Stimulated activated CD4-positive, alpha-beta T cell treated with anti-CD3 and anti-CD28 coated beads, Interleukin-1b, Interleukin-23, amount 100 ng/mL, for 4 hours (primary cell): ENCODE results near the gene SPSB3.

Source experiments
- DNase-seq, 2 donors: peaks; one replicate each; pipeline ENCODE4 v3.0.0-alpha.2; 2020; ENCODE audit warnings: low read depth in 2 of 2

SPSB3 gene

DNA sequence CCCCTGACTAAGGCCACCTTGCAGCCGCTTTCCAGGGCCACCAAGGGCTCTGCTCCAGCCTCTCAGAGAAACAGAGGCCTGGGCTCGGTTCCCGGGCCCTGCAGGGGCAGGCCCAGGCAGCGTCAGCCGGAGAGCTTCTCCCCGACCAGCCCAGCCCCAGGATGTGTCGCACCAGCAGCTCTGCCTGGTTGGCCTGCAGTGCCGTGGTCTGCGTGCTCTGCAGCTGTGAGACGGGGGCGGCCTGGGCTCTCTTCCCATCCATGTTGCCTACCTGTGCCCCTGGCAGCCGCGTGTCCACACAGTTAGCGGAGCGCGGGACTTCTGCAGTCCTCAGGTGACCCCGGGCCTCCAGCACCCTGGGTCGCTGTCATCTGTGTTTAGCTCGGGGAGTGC, 6.3 kb upstream of the SPSB3 start:
- DNase-seq = no peak

DNA sequence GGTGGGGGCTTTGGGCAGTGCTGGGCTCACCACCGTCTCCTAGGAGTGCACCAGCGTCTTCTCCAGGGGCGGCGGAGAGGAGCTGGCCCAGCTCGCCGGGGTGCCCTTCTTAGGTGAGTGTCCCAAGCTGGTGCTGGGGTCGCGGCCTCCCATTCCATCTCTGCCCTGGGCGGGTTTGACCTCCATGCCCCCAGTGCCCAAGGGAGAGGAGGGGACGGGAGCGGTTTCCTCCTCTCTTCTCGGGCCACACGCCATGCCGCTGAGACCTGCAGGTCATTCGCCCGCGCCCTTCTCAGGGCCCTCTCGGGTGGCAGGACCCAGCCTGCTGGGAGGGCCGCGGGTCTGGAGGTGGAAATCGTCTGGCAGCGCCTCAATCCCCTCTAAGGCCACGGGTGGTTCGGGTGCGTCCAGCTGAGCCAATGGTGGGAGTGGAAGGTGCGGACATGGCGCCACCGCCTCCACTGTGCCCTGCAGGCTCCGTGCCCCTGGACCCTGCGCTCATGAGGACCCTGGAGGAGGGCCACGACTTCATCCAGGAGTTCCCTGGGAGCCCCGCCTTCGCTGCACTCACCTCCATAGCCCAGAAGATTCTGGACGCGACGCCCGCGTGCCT, 5.8 kb upstream of the SPSB3 start:
- no peak for DNase-seq

DNA sequence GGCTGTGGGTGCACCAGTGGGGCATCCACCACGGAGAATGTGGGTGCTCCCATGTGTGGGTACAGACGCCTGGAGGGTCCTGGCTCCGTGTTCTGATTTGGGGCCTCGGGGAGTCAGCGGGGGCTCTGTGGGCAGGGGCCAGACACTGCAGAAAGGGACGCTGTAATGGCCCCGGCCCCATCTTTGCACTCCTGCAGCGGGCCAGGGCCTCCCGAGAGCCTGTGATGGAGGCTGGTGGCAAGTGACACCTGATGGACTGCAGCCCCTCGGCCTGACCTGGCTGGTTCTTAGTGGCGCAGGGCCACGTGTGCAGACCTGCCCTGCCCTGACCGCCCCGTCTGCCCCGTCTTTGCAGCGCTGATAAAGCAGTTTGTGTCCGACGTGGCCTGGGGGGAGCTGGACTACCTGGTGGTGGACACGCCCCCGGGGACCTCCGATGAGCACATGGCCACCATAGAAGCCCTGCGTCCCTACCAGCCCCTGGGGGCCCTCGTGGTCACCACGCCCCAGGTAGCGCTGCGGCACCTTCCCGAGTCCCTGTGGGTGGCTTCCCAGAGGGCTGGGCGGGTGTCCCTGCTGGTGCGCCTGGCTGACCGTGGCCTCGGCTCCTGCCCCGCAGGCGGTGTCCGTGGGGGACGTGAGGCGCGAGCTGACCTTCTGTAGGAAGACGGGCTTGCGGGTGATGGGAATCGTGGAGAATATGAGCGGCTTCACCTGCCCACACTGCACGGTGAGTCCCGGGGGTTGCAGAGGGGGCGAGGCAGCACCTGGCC, 5.1 kb upstream of the SPSB3 start:
- no peak for DNase-seq

DNA sequence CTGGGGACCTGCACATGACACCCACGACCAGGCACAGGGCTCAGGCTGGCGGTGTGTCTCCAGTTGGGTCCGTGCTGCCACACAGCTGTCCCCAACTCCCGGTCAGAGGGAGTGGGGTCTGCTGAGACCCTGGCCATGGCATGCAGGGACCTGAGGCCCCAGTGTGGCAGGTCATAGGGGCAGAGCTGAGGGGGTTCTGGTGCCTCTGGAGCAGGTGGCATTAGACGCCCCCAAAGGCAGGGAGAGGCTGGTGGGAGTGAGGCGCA, 4.6 kb upstream of the SPSB3 start:
- DNase-seq = no peak

DNA sequence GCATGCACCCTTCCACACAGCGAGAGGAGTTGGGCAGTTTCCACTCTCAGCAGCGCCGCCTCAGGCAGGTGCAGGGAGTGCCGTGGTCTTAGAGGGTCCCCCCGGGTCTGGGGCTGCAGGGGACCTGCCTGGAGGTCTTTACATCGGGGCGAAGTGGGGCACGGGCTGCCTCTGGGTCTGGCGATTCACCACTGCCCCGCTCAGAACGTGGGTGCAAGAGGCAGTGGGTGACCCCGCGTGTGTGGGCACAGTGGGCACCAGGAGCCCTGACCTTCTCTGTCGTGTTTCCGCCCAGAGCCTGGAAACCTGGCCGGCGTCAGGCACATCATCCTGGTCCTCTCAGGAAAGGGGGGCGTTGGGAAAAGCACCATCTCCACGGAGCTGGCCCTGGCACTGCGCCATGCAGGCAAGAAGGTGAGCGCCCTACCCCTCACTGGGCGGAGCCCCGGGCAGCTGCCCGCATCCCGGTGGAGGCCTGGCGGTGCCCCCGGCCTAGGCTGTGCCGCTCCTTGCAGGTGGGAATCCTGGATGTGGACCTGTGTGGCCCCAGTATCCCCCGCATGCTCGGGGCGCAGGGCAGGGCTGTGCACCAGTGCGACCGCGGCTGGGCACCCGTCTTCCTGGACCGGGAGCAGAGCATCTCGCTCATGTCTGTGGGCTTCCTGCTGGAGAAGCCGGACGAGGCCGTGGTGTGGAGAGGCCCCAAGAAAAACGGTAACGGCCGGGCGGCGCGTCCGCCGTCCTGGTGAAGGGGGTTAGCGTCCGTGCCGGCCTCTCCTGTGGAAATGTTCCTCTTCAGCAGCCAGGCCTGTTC, 4.1 kb upstream of the SPSB3 start:
- DNase-seq = no peak

DNA sequence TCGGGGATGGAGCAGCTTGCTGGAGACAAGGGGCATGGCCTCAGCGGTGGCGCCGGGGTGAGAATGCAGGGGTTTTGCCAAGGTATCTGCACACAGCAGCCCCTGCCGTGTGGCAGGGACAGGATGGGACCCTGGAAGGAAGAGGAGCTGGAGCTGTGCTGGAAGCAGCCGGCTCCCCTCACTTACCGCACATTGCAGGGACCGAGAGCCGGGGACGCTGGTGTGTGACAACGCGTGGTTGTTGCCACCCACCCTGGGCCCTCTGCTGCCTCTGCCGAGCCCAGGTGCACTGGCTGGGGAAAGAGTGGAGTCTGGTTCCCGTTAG, 3.4 kb upstream of the SPSB3 start:
- DNase-seq = no peak

DNA sequence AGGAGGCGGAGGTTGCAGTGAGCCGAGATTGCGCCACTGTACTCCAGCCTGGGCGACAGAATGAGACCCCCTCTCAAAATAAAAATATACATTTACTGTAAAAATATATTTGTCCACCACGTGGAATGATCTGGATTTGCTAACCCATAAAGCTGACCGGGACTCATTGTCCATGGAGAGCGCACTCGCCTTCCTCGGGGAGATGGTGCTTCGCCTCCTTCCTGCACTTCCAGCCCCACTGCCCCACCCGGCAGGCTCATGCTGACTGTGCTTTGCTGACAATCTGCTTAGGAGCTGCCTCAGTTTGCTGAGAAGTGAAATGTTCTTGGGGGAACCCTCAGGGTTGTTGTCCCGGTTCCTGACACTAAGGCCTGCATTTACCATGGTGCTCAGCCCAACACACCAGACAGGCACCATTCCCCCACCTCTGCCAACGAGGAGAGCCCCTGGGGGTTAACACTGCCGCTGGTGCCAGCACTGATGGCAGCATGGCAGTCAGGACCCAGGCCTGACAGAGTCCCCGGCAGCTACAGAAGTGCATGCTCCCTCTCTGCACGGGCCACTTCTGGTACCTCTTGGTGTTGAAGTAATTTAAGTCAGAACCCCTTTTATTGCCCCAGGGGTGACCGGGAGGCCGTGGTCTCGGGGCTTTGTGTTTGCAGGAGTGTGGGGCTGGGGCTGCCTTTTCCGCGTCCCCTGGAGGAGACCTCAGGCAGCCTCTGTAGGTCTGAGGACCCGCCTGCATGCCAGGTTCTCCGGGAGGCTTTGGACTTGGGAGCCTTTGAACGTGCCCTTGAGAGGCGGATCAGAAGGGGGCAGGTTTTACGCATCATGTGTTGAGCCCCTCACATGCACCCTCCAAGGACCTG, 2.8 kb upstream of the SPSB3 start:
- DNase-seq = no peak

DNA sequence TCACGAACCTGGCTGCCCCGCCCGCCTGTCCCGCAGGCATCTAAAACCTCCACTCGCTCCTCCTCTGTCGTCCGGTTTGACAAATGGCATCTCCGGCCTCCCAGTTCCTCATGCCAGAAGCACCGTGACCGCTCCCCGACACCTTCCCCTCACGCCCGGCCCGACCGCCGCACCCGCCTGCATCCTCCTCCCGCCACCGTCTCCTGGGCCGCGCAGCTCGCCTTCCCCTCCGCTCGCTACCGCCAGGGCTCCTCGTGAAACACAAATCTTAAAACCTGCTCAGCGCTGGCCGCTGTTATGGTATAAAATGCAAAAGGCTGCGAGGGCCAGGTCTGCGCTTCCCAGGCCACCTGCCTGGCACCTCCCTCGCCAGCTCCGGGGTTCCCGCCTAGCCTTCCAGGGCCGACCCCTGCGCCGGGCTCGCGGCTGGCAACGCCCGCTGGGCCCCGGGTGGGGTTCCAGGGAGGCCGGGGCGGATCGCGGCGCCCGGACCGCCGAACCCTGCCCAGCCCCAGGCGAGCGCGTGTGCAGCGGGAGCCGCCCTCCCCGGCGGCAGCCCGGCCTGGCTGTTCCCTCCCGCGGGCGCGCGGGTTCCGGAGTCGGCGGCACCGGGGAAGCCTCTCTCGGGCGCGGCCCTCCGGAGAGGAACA, 488 bp downstream of the SPSB3 start:
- DNase-seq = no peak

DNA sequence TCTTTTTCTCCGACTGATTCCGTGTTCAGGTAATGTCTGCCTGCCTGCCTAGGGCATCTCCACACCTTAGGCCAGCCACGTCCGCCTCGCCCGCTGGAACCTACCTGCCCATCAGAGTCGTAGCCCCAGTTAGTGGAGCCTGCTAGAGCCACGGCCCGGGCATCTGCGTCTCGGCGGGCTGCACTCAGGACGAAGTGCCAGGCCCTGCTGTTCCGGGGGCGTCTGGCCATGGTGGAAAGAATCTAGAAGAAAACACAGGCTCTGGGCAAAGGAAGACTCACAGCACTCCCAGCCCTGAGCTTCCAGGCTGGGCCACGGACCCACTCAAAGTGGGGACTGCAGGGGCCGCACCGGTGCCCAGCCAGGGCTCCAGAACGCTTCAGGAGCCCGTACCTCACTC, 1.1 kb downstream of the SPSB3 start:
- DNase-seq = no peak

DNA sequence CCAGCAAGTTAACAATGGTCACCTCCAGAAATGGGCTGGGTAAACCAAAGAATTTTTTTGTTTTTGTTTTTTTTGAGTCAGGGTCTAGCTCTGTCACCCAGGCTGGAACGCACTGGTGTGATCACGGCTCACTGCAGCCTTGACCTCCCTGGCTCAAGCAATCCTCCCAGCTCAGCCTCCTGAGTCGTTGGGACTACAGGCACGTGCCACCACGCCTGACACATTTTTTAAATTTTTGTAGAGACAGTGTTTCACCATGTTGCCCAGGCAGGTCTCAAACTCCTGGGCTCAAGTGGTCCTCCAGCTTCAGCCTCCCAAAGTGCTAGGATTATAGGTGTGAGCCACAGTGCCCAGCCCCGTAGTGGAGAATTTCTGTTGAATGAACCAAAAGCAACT, 1.7 kb downstream of the SPSB3 start:
- no peak for DNase-seq

DNA sequence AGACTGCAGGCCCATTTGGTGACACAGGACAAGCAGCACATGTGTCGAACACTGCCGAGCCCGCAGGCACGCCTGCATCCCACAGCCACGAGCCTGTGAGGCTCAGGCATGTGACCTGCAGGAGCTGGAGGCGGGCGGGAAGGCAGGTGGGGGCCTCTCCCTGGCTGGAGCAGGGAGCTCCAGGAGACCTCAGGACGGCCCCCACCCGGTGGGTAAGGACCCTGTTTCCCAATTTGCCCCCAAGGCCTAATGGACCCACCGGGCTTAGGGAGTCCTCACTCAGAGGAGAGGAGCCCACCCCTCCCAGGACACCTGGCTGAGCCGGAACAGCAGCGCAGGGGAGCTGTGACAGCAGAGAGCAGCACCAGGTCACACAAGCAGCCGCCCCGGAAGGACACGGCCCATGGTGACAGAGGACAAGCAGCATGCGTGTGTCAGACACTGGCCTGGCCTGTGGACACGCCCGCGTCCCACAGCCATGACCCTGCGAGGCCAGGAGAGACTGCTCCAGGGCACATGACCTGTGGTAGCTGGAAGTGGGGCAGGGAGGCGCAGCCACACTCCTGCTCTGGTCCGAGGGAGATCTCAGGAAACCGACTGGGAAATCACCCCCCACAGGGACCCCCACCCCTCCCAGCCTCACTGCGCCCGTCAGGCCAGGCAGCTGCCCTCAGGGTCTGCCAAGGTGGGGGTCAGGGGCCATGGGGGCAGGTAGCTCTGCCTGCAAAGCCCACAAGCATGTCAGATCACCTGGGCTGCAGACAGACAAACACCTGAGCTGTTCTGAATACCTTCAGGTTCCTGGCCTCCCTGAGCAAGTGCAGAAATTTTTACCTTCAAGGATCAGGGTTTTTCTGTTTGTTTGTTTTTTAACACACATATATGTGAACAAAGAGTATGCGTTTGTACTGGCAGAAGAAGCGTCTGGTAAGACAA, 2.4 kb downstream of the SPSB3 start:
- DNase-seq = no peak

DNA sequence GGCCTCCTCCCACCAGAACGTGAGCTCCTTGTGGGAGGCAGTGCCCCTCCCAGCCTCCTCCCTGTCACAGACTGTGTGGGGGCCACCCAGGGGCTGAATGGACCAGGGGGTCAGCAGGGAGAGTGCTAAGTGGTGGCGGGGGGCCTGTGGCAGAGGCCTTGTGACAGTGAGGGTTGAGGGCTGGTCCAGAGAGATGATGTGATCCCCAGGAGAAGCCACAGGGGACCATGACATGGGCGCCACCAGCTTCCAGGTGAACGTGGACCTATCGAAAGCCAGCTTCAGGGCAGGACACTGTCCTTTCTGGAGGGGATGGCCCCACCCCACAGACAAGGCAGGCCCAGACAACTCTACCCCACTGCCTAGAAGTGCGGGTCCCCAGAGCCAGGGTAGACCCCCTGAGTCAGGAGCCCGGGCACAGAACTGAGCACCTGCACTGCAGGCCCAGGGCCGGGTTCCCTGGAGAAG, 3.1 kb downstream of the SPSB3 start:
- DNase-seq = no peak

DNA sequence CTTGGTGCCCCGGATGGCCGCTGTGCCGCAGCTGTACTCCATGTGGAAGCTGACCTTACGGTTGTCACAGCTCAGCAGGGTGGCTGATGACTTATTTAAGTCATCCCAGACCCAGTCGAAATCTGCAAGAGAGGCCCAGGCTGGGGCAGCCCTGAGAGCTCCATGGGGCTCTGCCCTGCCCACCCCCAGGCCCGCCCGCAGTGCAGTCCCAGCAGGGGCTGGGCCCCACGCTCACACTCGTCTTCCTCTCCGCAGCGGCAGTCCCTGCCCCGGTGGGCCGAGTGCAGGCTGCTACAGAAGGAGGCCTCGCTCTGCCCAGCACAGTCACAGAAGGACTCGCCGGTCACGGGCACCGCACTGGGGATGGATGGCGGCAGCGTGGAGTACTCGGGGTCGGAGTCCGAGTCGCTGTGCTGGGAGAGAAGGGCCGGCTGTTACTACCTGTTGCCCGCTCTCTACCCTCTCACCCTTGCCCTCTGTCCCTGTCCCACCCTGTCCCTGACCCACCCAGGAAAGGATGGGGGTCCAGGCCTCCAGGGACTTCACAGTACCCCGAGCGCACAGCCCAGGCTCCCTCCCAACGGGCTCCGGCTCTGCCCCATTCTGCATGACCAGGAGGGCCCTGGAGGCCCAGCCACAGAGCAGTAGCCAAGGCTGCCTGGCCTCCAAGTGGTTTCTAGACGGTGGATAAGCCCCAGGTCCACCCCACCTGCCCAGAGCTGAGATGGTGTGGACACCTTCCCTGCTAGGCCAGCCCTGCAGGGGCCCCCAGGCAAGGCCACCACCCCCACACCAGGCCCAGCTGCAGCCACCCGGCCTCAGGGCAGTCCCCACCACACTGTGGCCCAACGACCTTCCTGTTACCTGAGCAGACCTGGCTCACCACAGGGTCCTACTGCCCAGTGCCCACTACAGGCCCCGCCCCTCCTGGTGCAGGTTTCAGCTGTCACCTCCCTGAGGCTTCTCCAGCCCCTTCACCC, 3.9 kb downstream of the SPSB3 start:
- DNase-seq = no peak

DNA sequence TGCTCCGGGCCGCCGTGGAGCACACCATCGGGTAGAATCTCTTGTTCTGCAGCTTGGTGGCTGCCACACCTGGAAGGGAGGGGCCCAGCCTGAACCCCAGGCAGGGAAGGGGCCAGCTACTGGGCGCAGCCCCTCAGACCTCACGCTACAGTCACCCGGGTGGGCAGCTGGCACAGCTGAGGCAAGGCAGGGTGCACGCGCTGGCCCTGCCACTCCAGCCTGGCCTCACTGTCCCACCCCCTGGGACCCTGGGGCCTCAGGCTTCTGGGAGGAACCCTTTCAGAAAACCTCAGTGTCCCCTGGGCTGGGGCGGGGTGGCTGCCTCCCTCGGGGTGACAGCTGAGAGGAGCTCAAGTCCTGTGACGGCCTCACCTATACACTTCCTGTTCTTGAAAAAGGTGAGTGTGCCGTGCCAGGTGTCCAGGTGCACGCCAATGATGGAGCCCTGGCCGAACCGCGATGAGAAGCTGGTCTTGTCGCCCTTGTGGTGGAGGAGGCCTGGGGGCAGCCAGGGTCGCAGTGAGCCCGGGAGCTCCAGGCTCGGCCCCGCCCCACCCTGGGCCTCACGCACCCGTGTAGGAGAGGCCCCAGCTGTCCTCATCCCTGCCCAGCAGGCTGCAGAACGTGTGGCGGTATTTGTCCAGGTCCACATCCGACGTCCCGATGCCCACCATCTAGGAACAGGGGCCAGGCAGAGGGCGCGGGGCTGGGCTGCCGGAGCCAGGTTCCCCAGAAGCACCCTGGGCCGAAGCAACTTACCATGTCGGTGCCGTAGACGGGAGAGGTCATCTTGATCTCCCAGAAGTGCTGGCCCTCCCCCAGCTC, 4.8 kb downstream of the SPSB3 start:
- DNase-seq = no peak

DNA sequence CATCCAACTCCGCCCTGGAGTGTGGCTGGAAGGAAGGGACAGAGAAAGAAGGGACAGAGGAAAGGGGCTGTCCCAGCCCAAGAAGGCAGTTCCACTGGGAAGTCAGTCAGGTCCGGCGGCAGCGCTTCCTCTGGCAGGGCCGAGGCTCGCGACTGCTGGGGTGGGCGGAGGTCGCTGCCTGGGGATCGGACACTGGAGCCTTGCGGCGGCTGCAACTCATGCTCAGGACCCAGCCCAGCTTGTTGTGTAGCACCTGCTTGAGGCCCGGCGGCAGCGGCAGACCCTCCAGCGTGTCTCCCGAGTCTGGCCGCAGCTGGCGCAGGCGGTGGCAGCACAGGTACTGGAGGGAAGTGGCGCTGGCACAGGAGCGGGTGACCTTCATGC, 5.4 kb downstream of the SPSB3 start:
- DNase-seq = no peak

DNA sequence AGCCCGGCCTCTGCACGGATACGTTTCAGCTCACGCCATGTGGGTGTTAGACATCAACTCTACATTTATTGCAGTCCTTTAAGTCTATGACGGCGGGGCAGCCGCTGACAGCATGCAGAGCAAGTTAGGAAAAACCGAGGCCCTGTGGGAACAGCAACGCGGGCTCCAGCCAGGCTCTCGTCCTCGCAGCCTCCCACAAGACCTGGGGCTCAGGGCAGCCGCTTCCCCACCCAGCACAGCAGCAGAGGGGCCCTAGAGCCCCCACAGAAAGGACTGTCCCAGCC, 5.8 kb downstream of the SPSB3 start:
- DNase-seq = no peak

DNA sequence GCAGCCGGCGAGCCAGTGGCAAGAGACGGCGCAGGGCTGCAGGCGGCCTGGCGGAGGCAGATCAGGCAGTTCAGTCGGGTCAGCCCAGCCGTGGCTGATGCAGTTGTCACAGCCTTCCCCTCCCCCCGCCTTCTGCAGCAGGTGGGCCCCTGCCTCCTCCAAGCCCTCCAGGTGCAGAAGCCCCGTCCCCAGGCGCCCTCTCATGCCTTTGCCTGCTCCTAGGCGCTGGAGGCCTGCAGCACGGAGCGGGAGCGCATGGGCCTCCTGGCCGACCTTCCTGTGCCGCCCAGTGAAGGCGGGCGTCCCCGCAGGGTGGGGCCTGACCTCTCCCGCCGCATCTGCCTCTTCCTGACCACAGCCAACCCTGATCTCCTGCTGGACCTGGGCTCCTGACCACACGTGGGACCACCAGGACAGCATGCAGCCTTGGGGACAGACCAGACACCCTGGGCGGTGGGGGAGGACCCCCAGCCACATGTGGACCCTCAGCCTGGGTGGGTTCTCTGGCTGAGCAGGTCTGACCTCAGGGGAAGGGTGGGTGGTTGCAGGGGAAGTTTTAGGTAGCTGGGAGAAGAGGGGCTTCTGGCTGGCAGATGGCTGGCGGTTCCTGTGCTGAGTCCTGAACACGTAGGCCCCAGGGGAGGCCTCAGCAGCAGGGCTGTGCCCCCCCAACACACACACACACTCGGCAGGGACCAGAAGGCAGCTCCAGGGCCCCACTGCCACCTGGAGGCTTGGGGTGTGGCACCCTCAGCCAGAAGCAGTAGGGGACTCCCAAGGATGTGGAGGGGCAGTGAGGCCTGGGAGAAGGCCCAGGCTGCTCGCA, 6.3 kb downstream of the SPSB3 start:
- DNase-seq = no peak
